Activated CD4-positive, alpha-beta T cell treated with anti-CD3 and anti-CD28 coated beads, Interleukin-2, Interleukin-4, amounts not matched to agents 100 ng/mL and 50 ng/mL, durations not matched to agents 16 hours and 8 hours (primary cell): ENCODE measurements around the gene ACVR1C.
"Not testable (repeated sequence)": the region's sequence is repeated elsewhere in the genome, so short reads cannot be mapped to it uniquely, and the experiment has no call there.

Experiments used
- DNase-seq: peaks from one replicate; pipeline ENCODE4 v3.0.0-alpha.2; 2020; ENCODE audit warnings: low spot score

Gene ACVR1C

GRCh38 chr2:157572725-157573124 is 55.9 kb downstream of the ACVR1C start:
- peak; percentile 22 for DNase-seq

- not testable (repeated sequence) for DNase-seq
These were observed 62.0 kb downstream of the ACVR1C start for GRCh38 chr2:157566623-157567022.

- DNase-seq, result not testable (repeated sequence)
These were observed 62.6 kb downstream of the ACVR1C start for GRCh38 chr2:157566113-157566512.

GRCh38 chr2:157565550-157565949 is 63.1 kb downstream of the ACVR1C start:
- DNase-seq, result no peak

GRCh38 chr2:157559890-157560289 is 68.8 kb downstream of the ACVR1C start:
- no peak for DNase-seq

GRCh38 chr2:157559461-157559860 is 69.2 kb downstream of the ACVR1C start:
- DNase-seq, result no peak

- DNase-seq, result peak; percentile 4
These were observed 69.6 kb downstream of the ACVR1C start for GRCh38 chr2:157559061-157559460.

GRCh38 chr2:157557770-157558169 is 70.9 kb downstream of the ACVR1C start:
- DNase-seq, result peak; percentile 4

- DNase-seq, result no peak
These were observed 88.6 kb downstream of the ACVR1C start for GRCh38 chr2:157540102-157540501.

- no peak for DNase-seq
These were observed 90.6 kb downstream of the ACVR1C start for GRCh38 chr2:157538064-157538463.

- no peak for DNase-seq
These were observed 91.8 kb downstream of the ACVR1C start for GRCh38 chr2:157536815-157537214.

- DNase-seq, result no peak
These were observed 99.5 kb downstream of the ACVR1C start for GRCh38 chr2:157528963-157529751.

- DNase-seq, result no peak
These were observed 102.6 kb downstream of the ACVR1C start for GRCh38 chr2:157526070-157526469.

GRCh38 chr2:157523270-157524247 is 105.1 kb downstream of the ACVR1C start:
- DNase-seq, result no peak

GRCh38 chr2:157514966-157515365 is 113.7 kb downstream of the ACVR1C start:
- DNase-seq, result not testable (repeated sequence)

GRCh38 chr2:157509744-157510143 is 118.9 kb downstream of the ACVR1C start:
- DNase-seq, result no peak

GRCh38 chr2:157508676-157509075 is 120.0 kb downstream of the ACVR1C start:
- DNase-seq, result no peak

- no peak for DNase-seq
These were observed 122.1 kb downstream of the ACVR1C start for GRCh38 chr2:157506586-157506985.

GRCh38 chr2:157504623-157505022 is 124.0 kb downstream of the ACVR1C start:
- DNase-seq, result no peak

GRCh38 chr2:157501026-157501425 is 127.6 kb downstream of the ACVR1C start:
- no peak for DNase-seq

GRCh38 chr2:157500334-157500733 is 128.3 kb downstream of the ACVR1C start:
- no peak for DNase-seq

- no peak for DNase-seq
These were observed 130.2 kb downstream of the ACVR1C start for GRCh38 chr2:157498483-157498882.
